Cardiac fibroblast (primary cell): ENCODE results near the gene AMMECR1.
A peak's percentile ranks its signal among the peaks of the same experiment; 100 is the strongest.

ENCODE experiments used
- DNase-seq, 2 donors: peaks; one replicate each; pipeline versions ENCODE4 v3.0.0 to v3.0.0-alpha.2; 2010; ENCODE audit warnings: low read depth in 2 of 2
- H3K4me3 ChIP-seq, 2 donors: replicated peaks in 1 of 2; 1 replicate in 1 of 2; 2 replicates in 1 of 2; pipeline ENCODE4 v1.5.1; 2011; ENCODE audit warnings: low read depth in 2 of 2, low read length in 2 of 2, mild to moderate bottlenecking in 2 of 2, moderate library complexity in 1 of 2
- CTCF ChIP-seq: IDR thresholded peaks from one replicate; pipeline ENCODE4 v1.5.1; 2011; ENCODE audit warnings: low read depth, mild to moderate bottlenecking, low read length, inconsistent platforms

Gene AMMECR1

GRCh38 chrX:110282922-110283321 is 35.0 kb downstream of the AMMECR1 start:
- peak in 1 of 2 donors; percentile 26 for DNase-seq
- no peak for TF ChIP-seq CTCF
- no peak overlapping the region for H3K4me3 ChIP-seq

DNA sequence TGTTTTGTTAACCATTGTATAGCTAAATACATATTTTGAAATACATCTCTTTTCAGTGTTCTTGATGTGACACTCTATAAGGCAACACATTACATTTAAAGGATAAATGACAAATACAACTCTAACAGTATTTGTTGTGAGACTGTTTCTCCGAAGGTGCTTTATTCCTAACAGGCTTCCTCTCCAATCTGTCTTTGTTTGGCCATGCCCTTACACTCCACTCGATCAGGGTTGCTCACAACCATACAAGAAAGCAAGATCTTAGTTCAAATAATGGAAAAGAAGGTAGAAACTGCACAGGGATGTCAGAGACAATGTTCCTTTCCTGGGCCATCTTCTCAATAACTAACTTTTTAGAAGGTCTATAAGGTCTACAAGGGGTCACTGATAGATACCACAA is 36.5 kb downstream of the AMMECR1 start:
- H3K4me3 ChIP-seq: no peak overlapping the region
- no peak for TF ChIP-seq CTCF
- no peak for DNase-seq

GRCh38 chrX:110280954-110281353 is 36.9 kb downstream of the AMMECR1 start:
- H3K4me3 ChIP-seq: no peak overlapping the region
- peak; percentile 15 to 21 for DNase-seq
- TF ChIP-seq CTCF: no peak

DNA sequence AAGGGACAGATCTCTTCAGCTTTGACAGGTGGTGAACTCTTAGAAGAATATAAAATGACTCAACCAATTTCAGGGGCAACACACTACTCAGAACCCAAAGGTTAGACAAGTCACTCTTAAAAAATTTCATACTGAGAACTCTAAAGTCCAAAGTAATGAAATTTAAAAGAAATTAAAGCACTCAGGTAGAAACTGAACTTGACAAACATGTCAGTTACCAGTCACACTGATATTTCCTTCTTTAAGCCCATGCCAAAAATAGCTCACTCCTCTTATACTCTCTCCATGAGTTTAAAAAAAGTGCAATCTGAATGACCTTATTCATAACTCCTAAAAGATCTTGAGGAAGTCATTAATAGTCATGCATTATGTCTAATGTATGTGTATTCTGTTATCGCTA is 40.3 kb downstream of the AMMECR1 start:
- H3K4me3 ChIP-seq: no peak overlapping the region
- no peak for TF ChIP-seq CTCF
- DNase-seq: no peak

GRCh38 chrX:110276778-110277177 is 41.1 kb downstream of the AMMECR1 start:
- no peak overlapping the region for H3K4me3 ChIP-seq
- DNase-seq: no peak
- TF ChIP-seq CTCF: no peak

- DNase-seq: peak; percentile 18 to 20
Measured at GRCh38 chrX:110268886-110269285, 49.0 kb downstream of the AMMECR1 start.

More at GRCh38 chrX:110268886-110269285, 49.0 kb downstream of the AMMECR1 start:
- no peak for TF ChIP-seq CTCF
- H3K4me3 ChIP-seq: no peak overlapping the region
